ENCODE results near the gene PREP.

PREP gene

DNA sequence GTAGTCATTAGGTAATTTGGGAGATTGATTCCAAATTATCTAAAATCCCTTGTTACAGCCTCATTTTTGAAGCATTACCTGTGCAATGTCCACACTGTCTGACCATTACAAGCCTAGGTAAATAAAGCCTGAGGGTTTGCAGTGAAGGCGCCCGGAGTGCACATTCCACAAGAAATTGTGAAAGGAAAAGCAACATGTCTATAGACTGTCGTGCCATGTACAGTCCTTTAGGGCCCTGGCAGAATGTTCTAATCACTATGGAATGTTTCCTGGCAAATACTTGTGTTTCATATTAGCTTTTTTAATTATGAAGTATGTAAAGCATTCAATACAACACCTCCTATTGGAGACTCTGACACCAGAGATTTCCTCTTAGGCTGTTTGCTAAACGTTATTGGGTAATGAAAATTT, 28.9 kb downstream of the PREP start:
- Mint-ChIP-seq H3K4me3 (no peak overlapping the region), H3K27me3 (ENCODE audit: low read depth) (no peaks in the 10 kb centered on the region), H3K27ac (no peak overlapping the region), H3K36me3 (ENCODE audit: low read depth) (peaks cover 55% of the 10 kb centered on the region), H3K4me1 (no peaks in the 10 kb centered on the region), H3K9me3 (peaks cover 4% of the 10 kb centered on the region)
- TF ChIP-seq, protein P1, sequence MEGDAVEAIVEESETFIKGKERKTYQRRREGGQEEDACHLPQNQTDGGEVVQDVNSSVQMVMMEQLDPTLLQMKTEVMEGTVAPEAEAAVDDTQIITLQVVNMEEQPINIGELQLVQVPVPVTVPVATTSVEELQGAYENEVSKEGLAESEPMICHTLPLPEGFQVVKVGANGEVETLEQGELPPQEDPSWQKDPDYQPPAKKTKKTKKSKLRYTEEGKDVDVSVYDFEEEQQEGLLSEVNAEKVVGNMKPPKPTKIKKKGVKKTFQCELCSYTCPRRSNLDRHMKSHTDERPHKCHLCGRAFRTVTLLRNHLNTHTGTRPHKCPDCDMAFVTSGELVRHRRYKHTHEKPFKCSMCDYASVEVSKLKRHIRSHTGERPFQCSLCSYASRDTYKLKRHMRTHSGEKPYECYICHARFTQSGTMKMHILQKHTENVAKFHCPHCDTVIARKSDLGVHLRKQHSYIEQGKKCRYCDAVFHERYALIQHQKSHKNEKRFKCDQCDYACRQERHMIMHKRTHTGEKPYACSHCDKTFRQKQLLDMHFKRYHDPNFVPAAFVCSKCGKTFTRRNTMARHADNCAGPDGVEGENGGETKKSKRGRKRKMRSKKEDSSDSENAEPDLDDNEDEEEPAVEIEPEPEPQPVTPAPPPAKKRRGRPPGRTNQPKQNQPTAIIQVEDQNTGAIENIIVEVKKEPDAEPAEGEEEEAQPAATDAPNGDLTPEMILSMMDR (IDR thresholded peaks at IDR 0.05; ENCODE audit: unreplicated experiment in 3 of 3), result no peak

DNA sequence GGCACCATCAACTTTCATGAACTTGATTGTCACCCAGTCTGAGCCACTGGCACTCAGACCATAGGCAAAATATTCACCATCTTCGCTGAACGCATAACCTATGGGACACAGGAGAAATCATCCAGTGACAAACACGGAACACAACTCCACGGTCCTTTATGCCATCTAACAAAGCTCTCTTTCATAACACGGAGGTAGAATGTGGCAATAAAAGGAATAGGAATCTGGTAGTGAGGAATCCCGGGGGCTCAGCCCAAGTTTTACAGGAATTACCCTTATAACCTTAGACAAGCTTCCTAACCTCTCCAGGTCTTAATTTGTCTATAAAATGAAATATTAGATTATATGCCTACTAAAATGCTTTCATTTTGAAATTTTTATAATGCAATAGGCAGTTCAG, 29.4 kb downstream of the PREP start:
- Mint-ChIP-seq H3K27ac (no peak overlapping the region), H3K36me3 (ENCODE audit: low read depth) (peaks cover 61% of the 10 kb centered on the region), H3K9me3 (peaks cover 4% of the 10 kb centered on the region), H3K27me3 (ENCODE audit: low read depth) (no peaks in the 10 kb centered on the region), H3K4me3 (no peak overlapping the region), H3K4me1 (no peaks in the 10 kb centered on the region)
- TF ChIP-seq, protein P1 (IDR thresholded peaks at IDR 0.05; ENCODE audit: unreplicated experiment in 3 of 3), result no peak

DNA sequence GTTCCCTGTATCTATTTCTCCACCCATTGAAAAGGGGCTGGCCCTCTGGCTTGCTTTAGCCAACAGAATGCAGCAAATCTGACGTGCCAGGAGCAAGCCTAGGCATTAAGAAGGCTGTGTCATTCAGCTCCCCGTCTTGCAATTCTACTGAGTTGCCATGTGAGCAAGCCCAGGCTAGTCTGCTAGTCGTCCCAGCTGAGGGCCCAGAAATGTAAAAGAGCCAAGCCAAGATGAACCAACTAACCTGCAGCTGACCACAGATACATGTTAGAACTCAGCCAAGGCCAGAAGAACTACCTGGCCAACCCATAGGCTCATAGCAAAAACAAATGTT, 30.1 kb downstream of the PREP start:
- peaks cover 65% of the 10 kb centered on the region for H3K36me3 Mint-ChIP-seq (ENCODE audit: low read depth)
- no peak overlapping the region for H3K27ac Mint-ChIP-seq
- TF ChIP-seq, protein P1 (IDR thresholded peaks at IDR 0.05; ENCODE audit: unreplicated experiment in 3 of 3), result no peak
- no peaks in the 10 kb centered on the region for H3K4me1 Mint-ChIP-seq
- H3K4me3 Mint-ChIP-seq, result no peak overlapping the region
- peaks cover 4% of the 10 kb centered on the region for H3K9me3 Mint-ChIP-seq
- no peaks in the 10 kb centered on the region for H3K27me3 Mint-ChIP-seq (ENCODE audit: low read depth)

DNA sequence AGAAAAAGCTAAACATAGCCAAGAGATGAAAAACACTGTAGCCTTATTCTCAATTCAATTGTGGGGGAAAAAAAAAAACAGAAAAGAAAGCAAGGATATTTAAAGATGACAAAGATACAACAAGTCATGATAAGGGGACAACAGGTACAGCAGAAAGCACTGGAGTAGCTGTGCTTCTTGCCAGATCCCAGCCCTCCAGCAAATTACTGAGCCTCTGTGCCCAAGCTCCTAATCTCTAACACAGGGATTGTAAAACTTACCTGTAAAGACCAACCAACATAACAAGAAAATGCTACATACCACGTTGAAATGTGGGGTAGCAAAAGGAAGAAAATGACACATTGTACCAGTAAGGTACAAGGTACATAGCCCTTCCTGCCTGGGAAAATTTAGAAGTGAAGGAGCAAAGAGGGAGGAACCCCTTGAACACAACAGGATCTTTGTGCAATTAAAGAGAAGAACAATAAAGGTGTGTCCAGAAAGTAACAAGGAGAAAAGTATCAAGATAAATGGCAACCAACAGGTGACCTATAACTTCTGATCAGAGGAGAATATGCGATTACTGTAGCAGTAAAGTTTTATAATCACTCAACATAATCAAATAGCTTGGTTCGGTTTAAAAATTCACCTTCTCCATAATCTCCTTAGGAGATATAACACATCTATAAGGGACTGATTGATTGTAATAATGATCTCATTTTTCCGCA, 30.6 kb downstream of the PREP start:
- H3K36me3 Mint-ChIP-seq (ENCODE audit: low read depth), result peaks cover 66% of the 10 kb centered on the region
- no peak overlapping the region for H3K4me3 Mint-ChIP-seq
- H3K27me3 Mint-ChIP-seq (ENCODE audit: low read depth), result no peaks in the 10 kb centered on the region
- H3K9me3 Mint-ChIP-seq, result peaks cover 4% of the 10 kb centered on the region
- H3K4me1 Mint-ChIP-seq, result no peaks in the 10 kb centered on the region
- no peak overlapping the region for H3K27ac Mint-ChIP-seq
- TF ChIP-seq, protein P1 (IDR thresholded peaks at IDR 0.05; ENCODE audit: unreplicated experiment in 3 of 3), result no peak

DNA sequence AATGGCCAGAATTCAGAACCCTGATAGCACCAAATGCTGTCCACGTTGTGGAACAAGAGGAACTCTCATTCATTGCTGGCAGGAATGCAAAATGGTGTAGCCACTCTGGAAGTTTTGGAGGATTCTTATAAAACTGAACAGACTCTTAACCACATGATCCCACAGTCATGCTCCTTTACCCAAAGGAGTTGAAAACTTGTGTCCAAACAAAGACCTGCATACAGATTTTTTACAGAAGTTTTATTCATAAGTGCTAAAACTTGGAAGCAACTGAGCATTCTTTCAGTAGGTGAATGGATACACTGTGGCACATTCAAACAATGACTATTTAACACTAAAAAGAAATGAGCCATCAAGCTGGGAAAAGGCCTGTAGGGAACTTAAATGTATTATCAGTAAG, 32.5 kb downstream of the PREP start:
- H3K4me3 Mint-ChIP-seq, result no peak overlapping the region
- H3K4me1 Mint-ChIP-seq, result no peaks in the 10 kb centered on the region
- H3K9me3 Mint-ChIP-seq, result peaks cover 4% of the 10 kb centered on the region

DNA sequence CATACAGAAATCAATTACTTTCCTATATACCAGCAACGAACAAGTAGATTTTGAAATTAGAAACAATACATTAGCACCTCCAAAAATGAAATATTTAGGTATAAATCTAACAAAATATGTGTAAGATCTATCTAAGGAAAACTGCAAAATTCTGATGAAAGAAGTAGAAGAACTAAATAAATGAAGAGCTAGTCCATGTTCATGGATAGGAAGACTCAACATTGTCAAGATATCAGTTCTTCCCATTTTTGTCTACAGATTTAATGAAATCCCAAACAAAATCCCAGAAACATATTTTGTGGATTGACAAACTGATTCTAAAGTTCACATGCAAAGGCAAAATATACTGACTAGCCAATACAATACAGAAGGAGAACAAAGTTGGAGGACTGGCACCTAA, 33.7 kb downstream of the PREP start:
- TF ChIP-seq, protein P1 (IDR thresholded peaks at IDR 0.05; ENCODE audit: unreplicated experiment in 3 of 3), result no peak
- Mint-ChIP-seq H3K9me3 (peaks cover 4% of the 10 kb centered on the region), H3K4me1 (no peaks in the 10 kb centered on the region), H3K27ac (no peak overlapping the region), H3K27me3 (ENCODE audit: low read depth) (no peaks in the 10 kb centered on the region), H3K4me3 (no peak overlapping the region), H3K36me3 (ENCODE audit: low read depth) (peaks cover 73% of the 10 kb centered on the region)

More for the DNA sequence above, 32.5 kb downstream of the PREP start:
- TF ChIP-seq, protein P1 (IDR thresholded peaks at IDR 0.05; ENCODE audit: unreplicated experiment in 3 of 3), result no peak
- H3K27ac Mint-ChIP-seq, result no peak overlapping the region
- peaks cover 76% of the 10 kb centered on the region for H3K36me3 Mint-ChIP-seq (ENCODE audit: low read depth)
- no peaks in the 10 kb centered on the region for H3K27me3 Mint-ChIP-seq (ENCODE audit: low read depth)
